PC-3 (cell line): ENCODE measurements around the gene NASP. TPM values are rescaled to one million over a fixed set of nuclear protein-coding genes. Genes with fewer than 3 reads are reported as not detected.

ENCODE experiments used
- ATAC-seq: fragments of 200-7000 bp; cut with Tn5 transposase; 2 replicates; pipeline ENCODE4 v1.9.1; 2020; ENCODE audit warnings: mild to moderate bottlenecking, moderate library complexity
- BruUV-seq: library from RNA; stranded (reverse); fragments of 400-500 nt; replicated peaks from 2 replicates; lab custom pipeline; 2021; lab: Mats Ljungman, UMichigan
- CTCF ChIA-PET: fragments of 300-600 bp; sonication (Branson Sonifier 250); formaldehyde crosslinking; loops from one replicate; lab custom pipeline; 2022; ENCODE audit warnings: antibody characterized with exemption; lab: Charles Lee
- POLR2A ChIA-PET: fragments of 300-600 bp; sonication (Branson Sonifier 250); formaldehyde crosslinking; loops from one replicate; lab custom pipeline; 2022; ENCODE audit warnings: antibody characterized with exemption; ENCODE audit not compliant: unreplicated experiment; lab: Charles Lee
- DNase-seq: peaks from one replicate; pipeline ENCODE4 v3.0.0-alpha.2; 2015
- H2AFZ ChIP-seq: fragments of 300-600 bp; sonication (generic); 2 replicates; pipeline ENCODE4 v1.6.0; 2016; ENCODE audit warnings: antibody characterized with exemption, low read length
- H3F3A ChIP-seq: fragments of 300-600 bp; sonication (generic); one replicate; pipeline ENCODE4 v1.6.0; 2017; ENCODE audit warnings: antibody characterized with exemption, low read length, control low read depth, mild to moderate bottlenecking; ENCODE audit not compliant: unreplicated experiment
- H3K27ac ChIP-seq: fragments of 300-600 bp; sonication (generic); 2 replicates; pipeline ENCODE4 v1.5.1; 2016; ENCODE audit warnings: mild to moderate bottlenecking, low read length
- H3K27me3 ChIP-seq: fragments of 300-600 bp; sonication (generic); 2 replicates; pipeline ENCODE4 v1.6.1; 2016; ENCODE audit warnings: low read length, mixed read lengths
- H3K36me3 ChIP-seq: fragments of 300-600 bp; sonication (generic); 2 replicates; pipeline ENCODE4 v1.6.1; 2016; ENCODE audit warnings: low read depth, mixed run types, low read length, mixed read lengths
- H3K4me1 ChIP-seq: fragments of 300-600 bp; sonication (generic); 2 replicates; pipeline ENCODE4 v1.5.1; 2016; ENCODE audit warnings: low read length; ENCODE audit not compliant: insufficient read depth
- H3K4me2 ChIP-seq: fragments of 300-600 bp; sonication (generic); 2 replicates; pipeline ENCODE4 v1.6.0; 2016; ENCODE audit warnings: low read length
- H3K4me3 ChIP-seq: fragments of 300-600 bp; sonication (generic); 2 replicates; pipeline ENCODE4 v1.5.1; 2016; ENCODE audit warnings: mild to moderate bottlenecking, low read length, mixed read lengths
- H3K79me2 ChIP-seq: fragments of 300-600 bp; sonication (generic); 2 replicates; pipeline ENCODE4 v1.6.1; 2017; ENCODE audit warnings: low read length, mixed read lengths
- H3K9ac ChIP-seq: fragments of 300-600 bp; sonication (generic); 2 replicates; pipeline ENCODE4 v1.6.0; 2016; ENCODE audit warnings: mild to moderate bottlenecking, low read length
- H3K9me2 ChIP-seq: fragments of 300-600 bp; sonication (generic); replicated peaks from 2 replicates; pipeline ENCODE4 v1.6.1; 2016; ENCODE audit warnings: mixed run types, low read length, mixed read lengths
- H3K9me3 ChIP-seq: fragments of 300-600 bp; sonication (generic); 2 replicates; pipeline ENCODE4 v1.6.1; 2016; ENCODE audit warnings: low read length, mixed read lengths
- H4K20me1 ChIP-seq: fragments of 300-600 bp; sonication (generic); 2 replicates; pipeline ENCODE4 v1.6.1; 2016; ENCODE audit warnings: low read length, mixed read lengths
- EZH2 ChIP-seq: fragments of 300-600 bp; sonication (generic); IDR thresholded peaks from one replicate; pipeline ENCODE4 v1.6.1; 2017; ENCODE audit warnings: antibody characterized with exemption, mild to moderate bottlenecking, low read length; ENCODE audit not compliant: unreplicated experiment
- EZH2phosphoT487 ChIP-seq: fragments of 300-600 bp; sonication (generic); IDR thresholded peaks from 2 replicates; pipeline ENCODE4 v1.6.1; 2018; ENCODE audit warnings: mild to moderate bottlenecking, antibody characterized with exemption, low read length, borderline replicate concordance
- intact Hi-C: fragments of 100-400 bp; cut with micrococcal nuclease; formaldehyde crosslinking; loops from 2 replicates; pipeline ENCODE4 v1.9.0; 2023
- total RNA-seq: library from RNA; depleted of rRNA; stranded (reverse); fragments of >200 nt; gene quantifications from 2 replicates; pipeline ENCODE4 v1.2.3, GENCODE V29; 2014
- TF ChIP-seq, protein P1 (sequence below): fragments of 300-600 bp; sonication (generic); conservative IDR thresholded peaks from 2 replicates; pipeline ENCODE4 v1.5.1; 2017; ENCODE audit warnings: antibody characterized with exemption, low read depth, mild to moderate bottlenecking, low read length

NASP gene
- total RNA-seq, 1 experiment from 2014 or later = 119 TPM

DNA sequence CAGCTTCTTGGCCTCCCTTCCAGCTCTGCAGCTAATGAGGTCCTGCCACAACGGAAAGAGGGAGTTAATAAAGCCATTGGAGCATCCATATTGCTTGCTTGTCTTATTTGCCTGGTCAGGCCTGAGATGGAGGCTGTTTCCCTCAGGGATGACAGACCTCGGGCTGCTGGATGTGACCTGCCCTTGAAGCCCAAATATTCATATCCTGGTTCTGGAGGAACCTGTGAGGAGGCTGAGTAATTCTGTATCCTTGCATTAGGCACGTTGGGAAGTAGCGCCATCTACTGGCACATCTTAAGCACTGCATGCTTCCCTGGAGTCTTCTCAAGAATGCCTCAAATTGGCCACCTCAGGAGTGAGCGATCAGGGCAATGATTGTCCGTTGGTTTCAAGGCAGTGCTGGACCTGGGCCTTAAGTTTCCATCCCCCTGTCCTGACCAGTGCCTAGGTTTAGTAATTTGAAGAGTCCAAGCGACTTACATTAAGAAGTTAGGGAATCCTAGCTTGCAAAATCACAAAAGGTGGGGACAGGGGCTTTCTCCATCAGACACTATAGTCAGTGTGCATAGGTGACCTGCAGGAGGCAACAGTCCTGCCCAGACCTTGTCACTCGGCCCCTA is 13.8 kb upstream of the NASP start:
- no peak overlapping the region for H2AFZ ChIP-seq
- no peaks in the 10 kb centered on the region for H3F3A ChIP-seq
- intact Hi-C loops = loop anchor here (1.0 kb wide), 3 partner anchors 58 to 210 kb away; partner anchors contain the start of genes CCDC163 and MMACHC
- peak; percentile 91 for ATAC-seq
- H3K27ac ChIP-seq = no peak overlapping the region
- no peaks in the 10 kb centered on the region for H3K27me3 ChIP-seq
- peak; percentile 88 for DNase-seq
- no peaks in the 10 kb centered on the region for H4K20me1 ChIP-seq
- no peak for TF ChIP-seq EZH2phosphoT487
- TF ChIP-seq, protein P1, sequence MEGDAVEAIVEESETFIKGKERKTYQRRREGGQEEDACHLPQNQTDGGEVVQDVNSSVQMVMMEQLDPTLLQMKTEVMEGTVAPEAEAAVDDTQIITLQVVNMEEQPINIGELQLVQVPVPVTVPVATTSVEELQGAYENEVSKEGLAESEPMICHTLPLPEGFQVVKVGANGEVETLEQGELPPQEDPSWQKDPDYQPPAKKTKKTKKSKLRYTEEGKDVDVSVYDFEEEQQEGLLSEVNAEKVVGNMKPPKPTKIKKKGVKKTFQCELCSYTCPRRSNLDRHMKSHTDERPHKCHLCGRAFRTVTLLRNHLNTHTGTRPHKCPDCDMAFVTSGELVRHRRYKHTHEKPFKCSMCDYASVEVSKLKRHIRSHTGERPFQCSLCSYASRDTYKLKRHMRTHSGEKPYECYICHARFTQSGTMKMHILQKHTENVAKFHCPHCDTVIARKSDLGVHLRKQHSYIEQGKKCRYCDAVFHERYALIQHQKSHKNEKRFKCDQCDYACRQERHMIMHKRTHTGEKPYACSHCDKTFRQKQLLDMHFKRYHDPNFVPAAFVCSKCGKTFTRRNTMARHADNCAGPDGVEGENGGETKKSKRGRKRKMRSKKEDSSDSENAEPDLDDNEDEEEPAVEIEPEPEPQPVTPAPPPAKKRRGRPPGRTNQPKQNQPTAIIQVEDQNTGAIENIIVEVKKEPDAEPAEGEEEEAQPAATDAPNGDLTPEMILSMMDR = peak; percentile 96
- TF ChIP-seq EZH2 = no peak
- POLR2A ChIA-PET = interaction anchor here (1.1 kb wide), 1 partner anchor 48 kb away, joined by 4 read pairs; the partner anchor contains the start of gene PRDX1
- H3K9me2 ChIP-seq = no peaks in the 10 kb centered on the region
- no peaks in the 10 kb centered on the region for H3K79me2 ChIP-seq
- no peak overlapping the region for H3K4me3 ChIP-seq
- no peaks in the 10 kb centered on the region for H3K4me1 ChIP-seq
- no peak overlapping the region for H3K4me2 ChIP-seq
- CTCF ChIA-PET = interaction anchor here (0.6 to 1.0 kb wide), 3 partner anchors 48 to 57 kb away, joined by 3 to 5 read pairs (median 5); partner anchors contain the start of gene PRDX1
- H3K9ac ChIP-seq = no peak overlapping the region
- BruUV-seq = no TSS peak
- H3K36me3 ChIP-seq = peaks cover 33% of the 10 kb centered on the region
- no peaks in the 10 kb centered on the region for H3K9me3 ChIP-seq

DNA sequence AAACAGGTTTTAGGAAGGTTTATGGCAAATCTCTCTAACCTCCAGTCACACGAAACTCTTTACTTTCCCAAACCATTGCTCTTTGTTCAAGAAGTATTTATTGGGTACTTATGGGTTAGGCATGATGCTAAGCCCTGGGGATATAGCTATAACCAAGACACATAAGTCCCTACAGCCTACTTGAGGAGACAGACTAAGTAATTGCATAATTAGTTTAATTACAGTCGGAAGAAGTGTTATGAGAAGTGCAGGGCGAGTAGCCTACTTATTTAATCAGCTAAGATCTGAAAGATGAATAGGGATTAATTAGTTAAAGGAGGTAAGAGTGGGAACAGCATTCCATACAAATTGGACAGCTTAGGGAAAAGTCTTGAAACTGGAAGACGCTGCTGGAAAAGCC is 13.2 kb upstream of the NASP start:
- Histone ChIP-seq H2AFZ (no peak overlapping the region), H4K20me1 (no peaks in the 10 kb centered on the region), H3K79me2 (no peaks in the 10 kb centered on the region), H3K4me1 (no peaks in the 10 kb centered on the region), H3K9me3 (no peaks in the 10 kb centered on the region), H3K9ac (no peak overlapping the region), H3K9me2 (no peaks in the 10 kb centered on the region), H3F3A (no peaks in the 10 kb centered on the region), H3K27me3 (no peaks in the 10 kb centered on the region), H3K4me3 (no peak overlapping the region), H3K4me2 (no peak overlapping the region), H3K36me3 (peaks cover 33% of the 10 kb centered on the region), H3K27ac (no peak overlapping the region)
- no TSS peak for BruUV-seq
- POLR2A ChIA-PET = no interaction called here
- CTCF ChIA-PET = no interaction called here
- TF ChIP-seq EZH2 (no peak), EZH2phosphoT487 (no peak)
- TF ChIP-seq, protein P1 = no peak
- ATAC-seq (no peak), DNase-seq (no peak)
- intact Hi-C loops = loop anchor here (1.0 kb wide), 3 partner anchors 58 to 210 kb away; partner anchors contain the start of genes CCDC163 and MMACHC

DNA sequence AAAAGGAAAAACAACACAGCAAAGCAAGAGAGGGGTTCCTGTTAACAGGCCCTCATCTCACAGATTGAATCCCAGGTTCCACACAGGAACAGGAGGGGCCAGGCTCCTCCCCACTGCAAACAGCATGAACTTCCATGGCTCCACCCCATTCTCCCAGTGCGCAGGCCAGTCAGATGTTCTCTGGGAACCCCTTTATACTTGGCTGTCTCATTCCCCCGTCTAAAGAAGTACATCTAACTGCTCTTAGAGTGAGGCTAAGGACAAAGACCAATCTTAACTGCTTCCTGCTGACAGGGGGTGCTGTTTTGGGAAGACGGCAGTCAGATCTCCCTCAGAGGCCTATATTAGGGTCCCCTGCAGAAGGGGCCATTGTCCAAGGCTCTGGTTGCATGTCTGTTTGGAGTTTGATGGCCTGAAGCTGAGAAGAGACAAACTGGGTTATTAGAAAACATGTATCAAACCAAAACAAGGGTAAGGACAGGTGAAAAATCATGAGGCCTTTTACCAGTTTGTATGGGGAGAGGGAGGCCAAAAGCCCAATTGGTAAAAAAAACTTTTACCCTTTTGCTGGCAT is 10.5 kb upstream of the NASP start:
- POLR2A ChIA-PET = no interaction called here
- ATAC-seq = no peak

More for the DNA sequence above, 10.5 kb upstream of the NASP start:
- TF ChIP-seq, protein P1 = no peak
- no peak for TF ChIP-seq EZH2phosphoT487
- TF ChIP-seq EZH2 = no peak
- Histone ChIP-seq H3K9me3 (no peaks in the 10 kb centered on the region), H3K4me1 (no peaks in the 10 kb centered on the region), H3K79me2 (no peaks in the 10 kb centered on the region), H3K9me2 (no peaks in the 10 kb centered on the region), H2AFZ (no peak overlapping the region), H4K20me1 (no peaks in the 10 kb centered on the region), H3K9ac (no peak overlapping the region), H3K27me3 (no peaks in the 10 kb centered on the region), H3K4me3 (no peak overlapping the region), H3K36me3 (peaks cover 17% of the 10 kb centered on the region), H3F3A (no peaks in the 10 kb centered on the region), H3K27ac (no peak overlapping the region), H3K4me2 (no peak overlapping the region)
- BruUV-seq = TSS peak; percentile 12
- DNase-seq = no peak
- CTCF ChIA-PET = no interaction called here
- intact Hi-C loops = no loop called here
